Measurements from ENCODE around the gene FAM98A.

DNA sequence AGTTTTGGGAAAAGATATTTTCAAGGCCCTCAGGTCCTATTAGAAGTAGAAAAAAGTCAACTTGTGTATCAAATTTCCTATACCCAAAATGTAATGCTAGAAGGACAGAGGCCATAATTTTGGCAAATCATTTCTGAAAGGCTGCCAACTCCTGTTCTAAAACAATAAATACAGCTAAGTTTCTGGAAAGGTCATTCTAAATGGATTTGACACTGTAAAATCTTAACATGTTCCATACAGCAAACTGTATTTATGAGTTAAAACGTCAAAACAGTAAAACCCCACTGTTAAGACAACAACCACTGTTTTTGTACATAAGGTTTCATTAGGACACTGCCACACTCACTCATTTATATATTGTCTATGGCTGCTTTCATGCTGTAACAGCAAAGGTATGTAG is 9.7 kb downstream of the FAM98A start:
- TF ChIP-seq EZH2 (IDR thresholded peaks at IDR 0.05; ENCODE audit: low read length, missing control alignments) = no peak
- TF ChIP-seq, protein P1, sequence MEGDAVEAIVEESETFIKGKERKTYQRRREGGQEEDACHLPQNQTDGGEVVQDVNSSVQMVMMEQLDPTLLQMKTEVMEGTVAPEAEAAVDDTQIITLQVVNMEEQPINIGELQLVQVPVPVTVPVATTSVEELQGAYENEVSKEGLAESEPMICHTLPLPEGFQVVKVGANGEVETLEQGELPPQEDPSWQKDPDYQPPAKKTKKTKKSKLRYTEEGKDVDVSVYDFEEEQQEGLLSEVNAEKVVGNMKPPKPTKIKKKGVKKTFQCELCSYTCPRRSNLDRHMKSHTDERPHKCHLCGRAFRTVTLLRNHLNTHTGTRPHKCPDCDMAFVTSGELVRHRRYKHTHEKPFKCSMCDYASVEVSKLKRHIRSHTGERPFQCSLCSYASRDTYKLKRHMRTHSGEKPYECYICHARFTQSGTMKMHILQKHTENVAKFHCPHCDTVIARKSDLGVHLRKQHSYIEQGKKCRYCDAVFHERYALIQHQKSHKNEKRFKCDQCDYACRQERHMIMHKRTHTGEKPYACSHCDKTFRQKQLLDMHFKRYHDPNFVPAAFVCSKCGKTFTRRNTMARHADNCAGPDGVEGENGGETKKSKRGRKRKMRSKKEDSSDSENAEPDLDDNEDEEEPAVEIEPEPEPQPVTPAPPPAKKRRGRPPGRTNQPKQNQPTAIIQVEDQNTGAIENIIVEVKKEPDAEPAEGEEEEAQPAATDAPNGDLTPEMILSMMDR (conservative IDR thresholded peaks at IDR 0.05 in 1 of 2, IDR thresholded peaks at IDR 0.05 in 1 of 2; ENCODE audit: low read depth in 1 of 2, low read length in 2 of 2) = no peak
